Heart right ventricle (tissue), 16 donors: ENCODE results near the gene KDM3A. TPM values are rescaled to one million over a fixed set of nuclear protein-coding genes. Genes with fewer than 3 reads are reported as not detected.
A peak's percentile ranks its signal among the peaks of the same experiment; 100 is the strongest.

Experiments
- ATAC-seq, 8 donors: fragments of 200-7000 bp; cut with Tn5 transposase; one replicate each; pipeline ENCODE4 v1.9.1; 2020; ENCODE audit warnings: mild to moderate bottlenecking in 8 of 8, moderate library complexity in 8 of 8, moderate number of reproducible peaks in 1 of 8
- DNase-seq, 2 donors: peaks; one replicate each; pipeline ENCODE4 v3.0.0-alpha.2; 2020
- H3K27ac ChIP-seq, 10 donors: fragments of 200-600 bp; sonication (generic) in 2 of 10; one replicate each; pipeline versions ENCODE4 v1.5.0 to v1.8.0; 2020 to 2022; ENCODE audit warnings: mild to moderate bottlenecking in 3 of 10
- H3K27me3 ChIP-seq, 7 donors: fragments of 200-600 bp; one replicate each; pipeline ENCODE4 v1.8.0; 2021 to 2022; ENCODE audit warnings: mild to moderate bottlenecking in 2 of 7
- H3K36me3 ChIP-seq, 9 donors: fragments of 200-600 bp; sonication (generic) in 1 of 9; one replicate each; pipeline versions ENCODE4 v1.5.0 to v1.8.0; 2020 to 2022; ENCODE audit warnings: mild to moderate bottlenecking in 2 of 9
- H3K4me1 ChIP-seq, 9 donors: fragments of 200-600 bp; sonication (generic) in 1 of 9; one replicate each; pipeline versions ENCODE4 v1.5.0 to v1.8.0; 2020 to 2022; ENCODE audit warnings: mild to moderate bottlenecking in 4 of 9
- H3K4me3 ChIP-seq, 10 donors: fragments of 200-600 bp; sonication (generic) in 2 of 10; one replicate each; pipeline versions ENCODE4 v1.5.0 to v1.8.0; 2020 to 2022; ENCODE audit warnings: mild to moderate bottlenecking in 7 of 10, moderate library complexity in 2 of 10
- H3K9me3 ChIP-seq, 11 donors: fragments of 200-600 bp in 10 of 11; sonication (generic) in 2 of 11; one replicate each; pipeline versions ENCODE4 v1.5.0 to v1.8.0; 2013 to 2022; ENCODE audit warnings: mild to moderate bottlenecking in 2 of 11, control low read depth in 1 of 11, moderate library complexity in 1 of 11
- WGBS, 2 donors: extraction: QIAGEN DNeasy Blood & Tissue Kit; methylation state at CpG; one replicate each; pipeline ENCODE4 v1.1.7; 2013; ENCODE audit warnings: inconsistent platforms in 1 of 2; 5-methylcytosine and 5-hydroxymethylcytosine counted together
- intact Hi-C, 10 donors: fragments of 100-400 bp; cut with DNase I; formaldehyde crosslinking; loops; one replicate each; pipeline versions ENCODE4 v1.11.1 to v1.14.2; 2022
- polyA plus RNA-seq, 2 donors: library from polyadenylated mRNA; stranded (reverse); fragments of 200-250 nt; gene quantifications; one replicate each; pipeline ENCODE4 v1.2.3, GENCODE V29; 2013
- total RNA-seq, 10 donors: library from RNA; stranded (reverse); fragmentation: NEBNext Ultra II Directional in 3 of 10; extraction: Animal tissue kit (Norgen Biotek cat#: 25700) in 3 of 10; gene quantifications; one replicate each; pipeline versions ENCODE4 v1.2.1 to v1.2.4, GENCODE V29; 2021 to 2023
- TF ChIP-seq, protein P1 (sequence below), 9 donors: fragments of 200-600 bp; sonication (generic) in 2 of 9; IDR thresholded peaks; one replicate each; pipeline versions ENCODE4 v1.5.0 to v1.8.0; 2021 to 2022; ENCODE audit warnings: antibody characterized with exemption in 9 of 9, mild to moderate bottlenecking in 5 of 9, moderate library complexity in 1 of 9
- donor health status: Arrhythmogenic right ventricular cardiomyopathy.
- donor health status: ischemic (EF 13 %, LVEDD 7.1; RV severe dilation, severe dysfunction).
- donor health status: healthy with polysubstance abuse.
- donor health status: DM: no; HTN: yes; CAD: no.
- donor health status: DM: no; HTN: no; CAD: no.
- donor health status: ischemic (EF 25% LVEDD 6.9; RV normal size, moderate dysfunction).
- donor health status: ischemic (EF 25% LVEDD 5.7; RV mildly dilated, moderate dysfunction).
- donor health status: healthy.
- donor health status: DM: yes; HTN: yes; CAD: no.
- donor health status: Ischemic cardiomyopathy.
- donor health status: ischemic (EF 35%, LVEDD 5.7; RV mildly dilated, moderate dysfunction).
- donor health status: nonischemic (EF 11% LVEDD 7.7; RV severe dilation, severe dysfunction).
- donor health status: DM: yes; HTN: yes; CAD: no.
- donor health status: PGD.
- donor health status: ischemic (EF 29% LVEDD 5.4; RV normal size, mild dysfunction).
- donor health status: nonischemic (EF 23%, LVEDD 6.1; RV moderate dilation, normal function).

KDM3A gene
- total and polyA plus RNA-seq, 12 donors = 17.1 to 53.7 (median 33.1) TPM

GRCh38 chr2:86454238-86454637 is 13.1 kb downstream of the KDM3A start:
- TF ChIP-seq, protein P1, sequence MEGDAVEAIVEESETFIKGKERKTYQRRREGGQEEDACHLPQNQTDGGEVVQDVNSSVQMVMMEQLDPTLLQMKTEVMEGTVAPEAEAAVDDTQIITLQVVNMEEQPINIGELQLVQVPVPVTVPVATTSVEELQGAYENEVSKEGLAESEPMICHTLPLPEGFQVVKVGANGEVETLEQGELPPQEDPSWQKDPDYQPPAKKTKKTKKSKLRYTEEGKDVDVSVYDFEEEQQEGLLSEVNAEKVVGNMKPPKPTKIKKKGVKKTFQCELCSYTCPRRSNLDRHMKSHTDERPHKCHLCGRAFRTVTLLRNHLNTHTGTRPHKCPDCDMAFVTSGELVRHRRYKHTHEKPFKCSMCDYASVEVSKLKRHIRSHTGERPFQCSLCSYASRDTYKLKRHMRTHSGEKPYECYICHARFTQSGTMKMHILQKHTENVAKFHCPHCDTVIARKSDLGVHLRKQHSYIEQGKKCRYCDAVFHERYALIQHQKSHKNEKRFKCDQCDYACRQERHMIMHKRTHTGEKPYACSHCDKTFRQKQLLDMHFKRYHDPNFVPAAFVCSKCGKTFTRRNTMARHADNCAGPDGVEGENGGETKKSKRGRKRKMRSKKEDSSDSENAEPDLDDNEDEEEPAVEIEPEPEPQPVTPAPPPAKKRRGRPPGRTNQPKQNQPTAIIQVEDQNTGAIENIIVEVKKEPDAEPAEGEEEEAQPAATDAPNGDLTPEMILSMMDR (IDR thresholded peaks at IDR 0.05) = no peak
- Histone ChIP-seq H3K4me3 (no peak overlapping the region), H3K36me3 (peaks cover 0 to 100% (median 52%) of the 10 kb centered on the region in 9 donors), H3K27ac (peak overlapping the region in 7 of 10 donors; percentile 18 to 61 (median 41)), H3K4me1 (peaks cover 11 to 57% (median 36%) of the 10 kb centered on the region in 9 donors), H3K9me3 (no peaks in the 10 kb centered on the region), H3K27me3 (no peaks in the 10 kb centered on the region)
- no peak for DNase-seq
- intact Hi-C loops = no loop called here
- ATAC-seq = peak in 5 of 8 donors; percentile 12 to 30 (median 20)

DNA sequence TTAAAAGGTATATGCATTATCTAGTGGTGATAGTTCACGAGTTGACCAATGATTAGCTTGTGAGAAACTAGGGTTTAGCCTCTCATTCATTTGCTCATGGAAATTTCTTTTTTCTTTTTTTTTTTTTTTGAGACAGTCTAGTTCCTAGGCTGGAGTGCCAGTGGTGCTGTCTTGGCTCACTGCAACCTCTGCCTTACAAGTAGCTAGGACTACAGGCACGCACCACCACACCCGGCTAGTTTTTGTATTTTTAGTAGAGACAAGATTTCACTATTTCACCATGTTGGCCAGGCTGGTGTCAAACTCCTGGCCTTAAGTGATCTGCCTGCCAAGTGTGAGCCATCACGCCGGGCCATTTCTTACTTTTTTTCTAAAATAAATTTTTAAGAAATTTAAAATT is 14.0 kb downstream of the KDM3A start:
- H3K27ac ChIP-seq = peak overlapping the region in 1 of 10 donors; percentile 61
- TF ChIP-seq, protein P1 (IDR thresholded peaks at IDR 0.05) = no peak
- 80 to 90% methylated on average over 5 of the region's 5 CpGs for WGBS, 2 donors
- peaks cover 9 to 56% (median 29%) of the 10 kb centered on the region in 9 donors for H3K4me1 ChIP-seq
- no peak overlapping the region for H3K4me3 ChIP-seq
- H3K27me3 ChIP-seq = no peaks in the 10 kb centered on the region
- intact Hi-C loops = no loop called here
- no peak for DNase-seq
- H3K36me3 ChIP-seq = peaks cover 0 to 100% (median 51%) of the 10 kb centered on the region in 9 donors
- H3K9me3 ChIP-seq = no peaks in the 10 kb centered on the region
- no peak for ATAC-seq

- Histone ChIP-seq H3K27ac (no peak overlapping the region), H3K9me3 (no peaks in the 10 kb centered on the region), H3K27me3 (no peaks in the 10 kb centered on the region), H3K4me3 (no peak overlapping the region), H3K4me1 (peaks cover 0 to 62% (median 24%) of the 10 kb centered on the region in 9 donors), H3K36me3 (peaks cover 0 to 100% (median 45%) of the 10 kb centered on the region in 9 donors)
- 97% methylated on average over 3 of the region's 3 CpGs for WGBS, 2 donors
- ATAC-seq (no peak), DNase-seq (no peak)
- TF ChIP-seq, protein P1 (IDR thresholded peaks at IDR 0.05) = no peak
- intact Hi-C loops = no loop called here
Observed at GRCh38 chr2:86461042-86461743, 20.0 kb downstream of the KDM3A start.

DNA sequence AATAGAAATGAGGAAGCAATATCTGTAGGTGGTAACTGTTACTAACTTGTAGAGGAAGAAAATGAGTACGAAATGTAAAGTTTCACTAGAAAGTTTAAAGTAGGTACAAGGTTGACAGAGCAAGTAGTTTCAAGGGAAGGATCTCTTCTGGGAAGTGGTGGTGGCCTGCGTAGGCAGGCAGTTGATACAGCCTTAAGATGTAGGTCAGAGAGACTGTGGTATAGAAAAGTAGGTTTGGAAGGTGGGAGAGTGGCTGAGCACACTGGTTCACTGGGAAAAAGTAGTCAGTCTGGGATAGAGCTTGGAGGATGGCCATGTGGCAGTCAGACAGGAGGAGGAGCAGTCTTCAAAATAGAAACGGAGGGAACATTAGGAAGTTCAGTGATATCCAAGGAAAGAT is 23.5 kb downstream of the KDM3A start:
- peak in 7 of 8 donors; percentile 55 to 81 (median 76) for ATAC-seq
- intact Hi-C loops = no loop called here
- 64 to 67% methylated on average over 3 of the region's 3 CpGs for WGBS, 2 donors

More for the DNA sequence above, 23.5 kb downstream of the KDM3A start:
- H3K4me1 ChIP-seq = peaks cover 0 to 71% (median 33%) of the 10 kb centered on the region in 9 donors
- no peak overlapping the region for H3K4me3 ChIP-seq
- DNase-seq = peak in 1 of 2 donors; percentile 48
- TF ChIP-seq, protein P1 (IDR thresholded peaks at IDR 0.05) = peak in 1 of 9 donors; percentile 11
- H3K36me3 ChIP-seq = peaks cover 0 to 100% (median 46%) of the 10 kb centered on the region in 9 donors
- peak overlapping the region in 1 of 10 donors; percentile 8 for H3K27ac ChIP-seq
- no peaks in the 10 kb centered on the region for H3K27me3 ChIP-seq
- no peaks in the 10 kb centered on the region for H3K9me3 ChIP-seq
